ENCODE results near the gene AQP3.

DNA sequence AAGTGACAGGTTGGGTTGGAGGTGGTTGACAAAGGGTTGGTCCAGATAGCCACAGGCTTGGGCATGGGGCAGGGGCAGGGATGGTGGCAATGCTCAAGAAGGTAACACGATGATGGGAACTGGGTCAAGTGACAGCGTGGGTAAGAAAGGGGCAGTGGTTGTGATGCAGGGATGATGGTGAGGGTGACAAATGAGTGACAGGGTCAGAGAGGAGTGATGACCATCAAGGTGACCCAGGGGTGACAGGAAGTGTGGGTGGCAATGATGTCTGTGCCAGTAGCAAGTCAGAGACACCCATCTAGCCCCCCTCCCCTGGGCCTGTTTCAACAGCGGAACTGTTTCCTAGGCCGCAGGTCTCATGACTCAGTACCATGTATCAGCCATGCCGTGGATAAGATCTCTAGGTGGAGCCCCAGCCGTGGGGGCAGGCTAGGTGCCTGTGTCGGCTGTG, 20.5 kb downstream of the AQP3 start:
- TF ChIP-seq, protein P1, sequence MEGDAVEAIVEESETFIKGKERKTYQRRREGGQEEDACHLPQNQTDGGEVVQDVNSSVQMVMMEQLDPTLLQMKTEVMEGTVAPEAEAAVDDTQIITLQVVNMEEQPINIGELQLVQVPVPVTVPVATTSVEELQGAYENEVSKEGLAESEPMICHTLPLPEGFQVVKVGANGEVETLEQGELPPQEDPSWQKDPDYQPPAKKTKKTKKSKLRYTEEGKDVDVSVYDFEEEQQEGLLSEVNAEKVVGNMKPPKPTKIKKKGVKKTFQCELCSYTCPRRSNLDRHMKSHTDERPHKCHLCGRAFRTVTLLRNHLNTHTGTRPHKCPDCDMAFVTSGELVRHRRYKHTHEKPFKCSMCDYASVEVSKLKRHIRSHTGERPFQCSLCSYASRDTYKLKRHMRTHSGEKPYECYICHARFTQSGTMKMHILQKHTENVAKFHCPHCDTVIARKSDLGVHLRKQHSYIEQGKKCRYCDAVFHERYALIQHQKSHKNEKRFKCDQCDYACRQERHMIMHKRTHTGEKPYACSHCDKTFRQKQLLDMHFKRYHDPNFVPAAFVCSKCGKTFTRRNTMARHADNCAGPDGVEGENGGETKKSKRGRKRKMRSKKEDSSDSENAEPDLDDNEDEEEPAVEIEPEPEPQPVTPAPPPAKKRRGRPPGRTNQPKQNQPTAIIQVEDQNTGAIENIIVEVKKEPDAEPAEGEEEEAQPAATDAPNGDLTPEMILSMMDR (IDR thresholded peaks at IDR 0.05): no peak
- no peak for TF ChIP-seq POLR2AphosphoS5 (IDR thresholded peaks at IDR 0.05)
